DMS153 treated with DMSO at 0.1 percent for 48 hours (cell line): ENCODE results near the gene OR2T3.
"Not testable (repeated sequence)": the region's sequence is repeated elsewhere in the genome, so short reads cannot be mapped to it uniquely, and the experiment has no call there.

ENCODE experiments used
- DNase-seq: peaks from one replicate; lab custom pipeline; 2025; ENCODE audit not compliant: unreplicated experiment; lab: John Stamatoyannopoulos, UW

Gene OR2T3

DNA sequence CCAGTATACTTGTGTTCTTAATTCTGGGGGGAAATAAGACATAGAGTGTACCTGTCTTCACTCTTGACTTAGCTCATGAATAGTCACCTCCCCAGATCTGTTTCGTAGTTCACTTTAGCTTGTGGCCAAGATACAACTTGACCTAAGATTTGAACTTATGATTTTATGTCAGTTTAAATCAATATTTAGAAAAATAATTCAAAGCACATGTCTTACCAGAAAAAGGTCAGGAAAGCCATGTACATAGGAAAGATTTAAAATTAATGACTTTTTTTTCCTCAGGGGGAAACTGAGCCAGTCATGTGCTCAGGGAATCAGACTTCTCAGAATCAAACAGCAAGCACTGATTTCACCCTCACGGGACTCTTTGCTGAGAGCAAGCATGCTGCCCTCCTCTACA, at the start of gene OR2T3:
Gene OR2T3 (plus strand): TSS at position 301 of the 400 bp plus-strand sequence. CDS start 0 bp downstream, at position 301.
- not testable (repeated sequence) for DNase-seq

DNA sequence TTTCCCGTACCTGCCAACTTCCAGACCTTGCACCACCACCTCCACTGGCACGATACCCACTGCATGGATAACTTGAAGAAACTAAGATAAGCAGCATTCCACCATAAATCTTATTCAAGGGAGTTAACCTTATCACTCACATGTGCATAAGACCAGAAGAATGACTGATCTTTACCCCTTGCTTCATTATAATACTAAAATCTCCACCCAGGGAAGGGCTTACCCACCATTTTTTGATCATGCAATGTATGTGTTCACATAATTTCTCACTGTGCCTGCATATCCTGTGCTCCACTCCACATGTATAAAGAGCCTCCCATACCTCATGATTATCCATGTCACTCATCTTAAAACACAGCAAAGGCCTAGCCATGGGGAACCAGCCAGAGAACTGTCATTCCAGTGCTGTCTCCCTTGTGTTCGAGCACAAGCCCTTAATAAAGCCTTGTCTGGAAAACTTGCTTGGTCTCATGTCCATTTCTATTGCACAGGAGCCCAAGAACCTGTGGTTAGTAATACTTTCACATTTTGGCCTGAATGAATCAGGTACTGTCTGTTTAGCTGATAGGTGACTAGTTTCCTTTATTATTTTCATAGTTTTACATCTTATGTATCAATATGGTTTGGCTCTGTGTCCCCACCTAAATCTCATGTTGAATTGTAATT, 45.5 kb upstream of the OR2T3 start:
- DNase-seq, result not testable (repeated sequence)

GRCh38 chr1:248428192-248428533, 45.0 kb upstream of the OR2T3 start:
- not testable (repeated sequence) for DNase-seq

DNA sequence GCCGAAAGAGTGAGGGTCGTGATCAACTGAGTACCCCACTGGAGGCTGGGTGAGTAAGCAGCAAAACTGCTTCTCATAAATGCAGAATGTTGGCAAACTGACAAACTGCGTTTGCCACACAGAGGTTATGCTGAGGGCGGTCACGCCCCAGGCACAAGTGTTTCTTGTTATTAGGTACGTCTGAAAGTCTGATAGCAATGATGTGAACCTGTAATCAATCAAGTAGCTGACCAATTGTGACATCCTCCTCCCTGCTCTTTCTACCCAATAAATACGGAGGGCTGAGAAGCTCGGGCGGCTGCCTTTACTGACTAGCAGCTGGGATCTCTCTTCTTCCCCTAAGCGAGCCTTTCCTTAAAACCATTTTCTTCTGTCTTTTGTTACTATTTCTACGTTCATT, 41.5 kb upstream of the OR2T3 start:
- DNase-seq, result not testable (repeated sequence)

DNA sequence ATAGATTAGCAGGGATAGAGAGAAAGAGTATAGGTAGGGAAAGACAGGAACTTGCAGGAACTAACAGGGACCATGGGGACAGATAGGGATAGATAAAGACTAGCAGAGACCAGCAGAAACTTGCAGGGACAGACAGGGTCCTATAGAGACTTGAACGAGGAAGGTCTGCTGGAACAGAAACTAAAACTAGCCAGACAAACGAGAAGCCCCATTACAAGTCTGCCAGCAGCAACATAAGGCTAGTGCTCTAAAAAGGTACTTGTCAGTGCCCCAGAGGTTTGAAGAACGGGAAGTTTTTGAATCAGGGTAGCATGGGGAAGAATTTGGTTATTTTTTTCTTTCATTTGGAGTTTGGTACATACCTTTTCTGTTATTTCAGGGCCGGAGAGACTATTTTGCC, 41.0 kb upstream of the OR2T3 start:
- not testable (repeated sequence) for DNase-seq

DNA sequence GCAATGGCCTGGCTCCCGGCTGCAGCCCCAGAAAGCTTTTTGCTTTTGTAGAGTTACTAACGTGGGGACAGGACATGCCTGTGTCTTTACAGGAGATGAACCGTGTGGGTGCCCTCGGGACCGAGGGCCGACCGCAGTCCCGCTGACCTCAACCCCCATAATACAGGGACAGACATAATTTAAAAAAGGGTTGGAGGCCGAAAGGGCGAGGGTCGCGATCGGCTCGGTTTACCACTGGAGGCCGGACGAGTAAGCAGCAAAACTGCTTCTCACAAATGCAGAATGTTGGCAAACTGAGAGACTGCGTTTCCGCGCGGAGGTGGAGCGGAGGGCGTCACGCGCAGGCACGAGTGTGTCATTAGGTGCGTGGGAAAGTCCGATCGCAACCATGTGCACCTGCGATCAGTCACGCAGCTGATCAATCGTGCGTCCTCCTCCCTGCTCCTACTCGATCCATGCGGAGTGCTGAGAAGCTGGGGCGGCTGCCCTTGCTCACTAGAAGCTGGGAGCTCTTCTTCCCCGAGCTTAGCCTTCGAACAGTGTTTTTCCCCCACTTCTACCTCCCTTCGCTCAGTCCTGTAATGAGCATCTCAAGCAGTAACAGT, 39.2 kb upstream of the OR2T3 start:
- DNase-seq, result not testable (repeated sequence)

DNA sequence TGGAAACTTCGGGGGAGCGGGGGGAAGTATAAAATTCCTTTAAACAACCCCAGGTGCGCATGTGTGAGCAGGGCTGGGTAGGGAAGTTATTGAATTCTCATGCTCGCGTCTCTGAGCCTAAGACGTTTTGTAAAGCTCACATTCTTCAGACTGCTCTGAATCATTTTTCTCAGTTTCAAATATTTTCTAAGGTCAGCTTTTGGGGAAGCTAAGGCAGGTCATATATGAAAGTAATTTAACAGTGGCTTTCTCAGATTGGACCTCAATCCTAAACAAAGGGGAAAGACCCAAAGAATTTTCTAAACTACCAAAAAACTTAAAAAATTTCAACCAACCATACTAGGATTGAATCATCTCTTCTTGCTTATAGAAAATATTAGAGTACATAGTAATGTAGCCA, 38.2 kb upstream of the OR2T3 start:
- not testable (repeated sequence) for DNase-seq

DNA sequence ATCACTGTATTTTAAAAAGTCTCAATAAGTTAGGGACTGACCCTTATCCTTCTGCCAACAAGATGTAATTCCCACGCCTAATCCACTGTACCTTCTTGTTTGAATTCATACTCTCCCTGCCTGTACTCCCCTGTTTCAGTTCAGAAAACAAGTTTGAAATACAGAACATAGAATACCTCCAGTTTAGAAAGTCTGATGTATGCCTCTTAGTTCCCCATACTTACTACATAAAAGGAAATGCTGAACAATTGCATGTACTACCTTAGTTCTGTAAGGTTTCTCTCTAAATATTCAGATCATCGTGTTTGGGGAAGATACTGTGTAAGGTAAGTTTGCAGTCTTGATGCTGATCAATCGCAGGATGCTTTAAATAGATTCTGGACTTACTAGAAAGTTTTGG, 36.8 kb upstream of the OR2T3 start:
- DNase-seq, result not testable (repeated sequence)

DNA sequence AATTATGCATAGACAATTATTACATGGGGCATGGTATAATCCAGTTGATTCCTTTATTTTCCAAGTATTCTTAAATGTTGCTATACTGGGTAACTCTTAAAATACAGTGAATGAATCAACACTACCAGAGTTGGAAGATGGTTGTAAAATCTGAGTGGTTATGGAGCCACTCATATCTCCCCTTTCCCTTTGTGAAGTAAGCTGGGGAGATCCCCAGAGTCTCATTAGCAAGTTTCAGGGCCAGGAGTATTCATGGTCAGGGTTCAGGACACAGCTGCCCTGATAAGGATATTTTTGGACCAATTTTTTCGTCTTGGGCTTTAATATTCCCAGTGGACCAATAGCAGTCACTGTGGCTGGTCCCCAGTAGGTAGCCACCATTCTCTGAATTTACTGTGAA, 34.5 kb upstream of the OR2T3 start:
- DNase-seq, result not testable (repeated sequence)

DNA sequence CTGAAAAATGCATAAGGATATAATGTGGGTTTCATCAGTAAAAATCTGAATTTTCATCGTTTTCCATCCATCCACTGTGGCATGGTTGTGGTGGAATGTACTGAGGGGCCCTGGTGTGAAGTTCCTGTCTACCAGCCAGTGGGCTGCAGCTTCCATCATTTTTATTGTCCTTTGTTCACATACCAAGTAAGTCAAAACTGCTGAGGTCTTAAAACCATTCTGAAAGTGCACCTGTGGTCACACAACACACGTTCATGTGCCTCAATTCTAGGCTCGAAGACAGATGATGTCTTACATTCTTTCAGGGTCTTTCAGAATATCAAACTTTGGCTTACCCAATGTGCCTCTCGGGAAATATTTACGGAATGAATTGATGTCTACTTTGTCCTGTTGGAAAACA, 33.9 kb upstream of the OR2T3 start:
- not testable (repeated sequence) for DNase-seq

DNA sequence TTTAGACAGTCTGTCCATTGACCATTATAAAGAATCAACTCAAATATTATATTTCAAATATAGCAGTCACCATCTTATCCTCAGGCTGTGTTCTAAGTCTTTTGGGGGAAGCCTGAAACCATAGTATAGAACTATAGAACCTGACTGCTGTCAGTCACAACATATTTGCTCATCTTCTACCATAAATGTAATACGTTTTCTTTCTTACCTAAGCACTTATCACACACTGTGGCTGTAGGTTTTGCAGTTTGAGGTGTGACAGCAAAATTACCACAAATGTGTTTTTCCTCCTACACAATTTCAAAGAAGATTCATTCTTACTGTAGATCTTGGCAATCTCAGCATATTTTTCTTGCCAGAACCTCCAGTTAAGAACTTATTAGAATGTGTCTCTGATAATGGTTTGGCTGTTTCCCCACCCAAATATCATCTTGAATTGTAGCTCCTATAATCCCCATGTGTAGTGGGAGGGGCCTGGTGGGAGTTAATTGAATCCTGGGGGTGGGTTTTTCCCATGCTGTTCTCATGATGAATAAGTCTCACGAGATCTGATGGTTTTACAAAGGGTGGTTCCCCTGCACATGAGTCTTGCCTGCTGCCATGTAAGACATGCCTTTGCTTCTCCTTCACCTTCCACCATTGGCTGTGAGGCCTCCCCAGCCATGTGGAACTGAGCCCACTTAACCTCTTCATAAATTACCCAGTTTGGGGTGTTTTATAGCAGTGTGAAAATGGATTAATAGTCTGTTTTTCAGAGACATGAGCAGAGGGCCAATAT, 30.5 kb upstream of the OR2T3 start:
- DNase-seq, result not testable (repeated sequence)

GRCh38 chr1:248444603-248445002, 28.5 kb upstream of the OR2T3 start:
- DNase-seq, result not testable (repeated sequence)

DNA sequence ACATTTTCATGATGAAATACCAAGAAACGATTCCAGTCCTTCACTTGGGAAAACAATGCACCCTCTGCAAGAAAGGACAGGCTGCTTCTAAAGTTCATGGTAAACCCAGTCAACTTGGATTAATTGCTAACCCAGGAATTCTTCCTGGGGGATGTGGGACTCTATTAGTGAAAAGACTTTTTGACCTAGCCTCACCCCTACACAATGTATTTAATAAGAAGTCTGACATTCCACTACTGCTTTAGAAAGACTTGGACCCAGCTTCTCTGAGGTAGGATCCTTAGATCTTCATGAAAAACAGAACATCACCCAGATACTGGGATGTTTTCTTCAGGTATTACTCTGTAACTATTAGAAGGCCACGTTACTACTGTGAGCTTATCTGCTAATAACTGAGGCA, 27.8 kb upstream of the OR2T3 start, which contains the start of gene OR2T2:
Gene OR2T2 (plus strand): TSS at position 239 of the 400 bp plus-strand sequence. CDS start 7,161 bp downstream, outside the sequence.
- not testable (repeated sequence) for DNase-seq

DNA sequence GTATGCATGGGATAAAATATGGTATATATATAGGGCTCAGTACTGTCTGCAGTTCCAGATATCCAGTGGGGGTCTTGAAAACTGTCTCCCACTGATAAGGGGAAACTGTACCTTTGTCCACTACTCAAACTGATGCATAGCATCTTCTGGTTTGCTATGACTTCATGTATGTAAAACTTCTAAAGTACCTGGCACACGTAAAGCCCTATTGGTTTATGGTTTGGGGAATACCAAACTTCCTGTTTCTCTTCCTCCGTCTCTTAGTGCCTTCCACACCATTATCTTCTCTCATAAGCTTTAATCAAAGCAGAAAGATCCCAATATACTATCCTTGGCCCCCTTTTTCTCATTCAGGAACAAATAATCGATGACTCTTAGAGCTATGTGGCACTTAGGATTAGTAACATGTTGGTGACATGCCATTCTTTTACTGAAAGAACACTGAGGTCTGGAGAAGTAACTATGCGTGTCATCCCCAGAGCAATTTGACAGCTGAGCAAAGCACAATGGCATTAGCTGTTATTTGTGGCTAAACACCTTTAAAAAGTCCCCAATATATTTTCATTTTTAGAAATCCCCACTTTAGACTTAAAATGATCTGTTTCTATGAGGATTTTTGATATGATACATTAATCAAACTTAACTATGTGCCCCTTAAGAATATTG, 24.6 kb upstream of the OR2T3 start:
- not testable (repeated sequence) for DNase-seq

DNA sequence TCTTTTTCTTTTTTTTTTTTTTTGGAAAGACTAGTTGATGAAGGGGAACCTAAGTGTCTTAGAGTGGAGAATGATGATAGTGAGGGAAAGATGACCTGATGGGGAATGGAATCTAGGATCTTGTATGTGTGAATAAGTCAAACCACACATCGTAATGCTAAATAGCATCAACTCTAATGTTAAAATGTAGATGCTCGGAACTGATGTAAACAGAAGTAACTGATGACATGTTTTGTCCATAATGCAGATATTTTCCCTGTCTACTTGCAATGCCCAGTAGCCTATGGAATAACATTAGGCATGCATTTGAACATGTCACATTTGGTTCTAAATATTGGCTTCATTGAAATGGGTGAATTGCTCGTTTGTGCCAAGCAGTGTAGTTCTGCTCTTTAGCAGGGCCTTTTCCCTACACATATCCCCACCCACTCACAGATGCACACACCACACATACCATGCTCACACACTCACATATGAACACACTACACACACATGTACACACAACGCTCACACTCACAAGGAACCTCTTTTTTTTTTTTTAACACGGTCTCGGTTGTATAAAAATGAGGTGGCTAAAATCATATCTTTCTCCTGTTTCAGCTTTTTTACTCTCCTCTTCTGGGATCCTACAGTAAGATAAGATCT, 23.2 kb upstream of the OR2T3 start:
- not testable (repeated sequence) for DNase-seq

GRCh38 chr1:248450466-248451145, 22.5 kb upstream of the OR2T3 start:
- DNase-seq, result not testable (repeated sequence)

DNA sequence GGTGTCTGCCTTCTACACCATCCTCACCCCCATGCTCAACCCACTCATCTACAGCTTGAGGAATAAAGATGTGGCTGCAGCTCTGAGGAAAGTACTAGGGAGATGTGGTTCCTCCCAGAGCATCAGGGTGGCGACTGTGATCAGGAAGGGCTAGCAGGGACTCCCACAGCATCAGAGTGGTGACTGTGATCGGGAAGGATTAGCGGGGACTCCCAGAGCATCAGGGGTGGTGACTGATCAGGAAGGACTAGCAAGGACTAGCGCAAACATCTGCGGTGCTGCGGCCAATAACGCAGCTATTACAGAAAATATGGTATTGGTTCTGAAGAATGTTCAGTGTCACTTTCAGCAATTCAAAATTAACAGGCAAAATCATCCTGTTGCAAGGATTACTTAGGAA, 19.5 kb upstream of the OR2T3 start:
- not testable (repeated sequence) for DNase-seq

DNA sequence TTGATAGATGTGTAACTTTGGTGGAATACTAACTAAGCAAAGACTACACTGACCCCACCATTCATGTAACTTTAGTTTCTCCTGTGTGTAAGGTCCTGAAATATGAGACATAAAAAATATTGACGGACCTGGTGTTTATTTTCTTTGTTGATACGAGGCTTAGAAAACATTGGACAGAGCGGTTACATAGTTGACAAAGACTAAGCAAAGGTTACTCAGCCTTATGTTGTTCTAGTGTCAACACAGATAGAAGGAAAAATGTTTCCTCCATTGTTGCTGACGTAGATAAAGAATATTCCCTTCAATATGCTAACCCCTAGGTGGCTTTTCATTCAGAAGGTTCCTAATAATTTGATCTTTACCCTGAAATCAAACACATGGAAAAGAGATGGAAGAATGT, 18.1 kb upstream of the OR2T3 start:
- not testable (repeated sequence) for DNase-seq

DNA sequence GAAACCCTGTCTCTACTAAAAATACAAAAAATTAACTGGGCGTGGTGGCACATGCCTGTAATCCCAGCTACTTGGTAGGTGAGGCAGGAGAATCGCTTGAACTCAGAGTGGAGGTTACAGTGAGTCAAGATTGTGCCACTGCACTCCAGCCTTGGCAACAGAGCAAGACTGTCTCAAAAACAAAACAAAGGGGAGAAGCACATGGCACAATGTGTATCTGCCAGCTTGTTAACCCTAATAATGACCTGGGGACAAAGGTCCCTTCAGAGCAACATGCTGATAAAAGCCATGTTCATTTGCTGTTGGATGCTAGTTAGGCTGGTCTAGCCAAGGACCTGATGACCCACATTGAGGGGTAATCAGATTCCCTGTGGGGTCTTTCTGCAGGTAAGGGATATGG, 16.5 kb upstream of the OR2T3 start:
- not testable (repeated sequence) for DNase-seq

DNA sequence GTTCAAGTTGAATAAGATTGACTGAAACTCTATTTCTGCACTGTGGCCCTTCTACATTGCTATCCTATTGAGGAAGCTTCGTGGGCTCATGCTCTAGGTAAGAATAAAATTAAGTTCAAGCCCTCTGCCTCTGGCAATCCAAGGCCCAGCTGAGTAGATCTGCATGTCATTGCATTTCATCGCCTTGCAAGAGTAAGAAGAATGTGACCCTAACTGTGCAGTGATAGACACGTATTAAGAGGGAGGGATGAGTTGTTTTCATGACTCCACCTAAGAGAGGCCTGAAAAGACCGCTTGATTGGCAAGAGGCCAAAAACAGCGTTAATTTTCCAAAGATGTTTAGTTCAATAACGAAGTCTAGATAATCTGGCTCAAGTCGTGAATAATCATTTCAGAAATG, 14.0 kb upstream of the OR2T3 start:
- not testable (repeated sequence) for DNase-seq
